DMS 273 treated with DMSO at 0.1 percent for 48 hours (cell line): ENCODE results near the gene PRSS22.
"Not testable (repeated sequence)": the region's sequence is repeated elsewhere in the genome, so short reads cannot be mapped to it uniquely, and the experiment has no call there.

Experiments
- DNase-seq: peaks from one replicate; lab custom pipeline; 2025; lab: John Stamatoyannopoulos, UW

PRSS22 gene

DNA sequence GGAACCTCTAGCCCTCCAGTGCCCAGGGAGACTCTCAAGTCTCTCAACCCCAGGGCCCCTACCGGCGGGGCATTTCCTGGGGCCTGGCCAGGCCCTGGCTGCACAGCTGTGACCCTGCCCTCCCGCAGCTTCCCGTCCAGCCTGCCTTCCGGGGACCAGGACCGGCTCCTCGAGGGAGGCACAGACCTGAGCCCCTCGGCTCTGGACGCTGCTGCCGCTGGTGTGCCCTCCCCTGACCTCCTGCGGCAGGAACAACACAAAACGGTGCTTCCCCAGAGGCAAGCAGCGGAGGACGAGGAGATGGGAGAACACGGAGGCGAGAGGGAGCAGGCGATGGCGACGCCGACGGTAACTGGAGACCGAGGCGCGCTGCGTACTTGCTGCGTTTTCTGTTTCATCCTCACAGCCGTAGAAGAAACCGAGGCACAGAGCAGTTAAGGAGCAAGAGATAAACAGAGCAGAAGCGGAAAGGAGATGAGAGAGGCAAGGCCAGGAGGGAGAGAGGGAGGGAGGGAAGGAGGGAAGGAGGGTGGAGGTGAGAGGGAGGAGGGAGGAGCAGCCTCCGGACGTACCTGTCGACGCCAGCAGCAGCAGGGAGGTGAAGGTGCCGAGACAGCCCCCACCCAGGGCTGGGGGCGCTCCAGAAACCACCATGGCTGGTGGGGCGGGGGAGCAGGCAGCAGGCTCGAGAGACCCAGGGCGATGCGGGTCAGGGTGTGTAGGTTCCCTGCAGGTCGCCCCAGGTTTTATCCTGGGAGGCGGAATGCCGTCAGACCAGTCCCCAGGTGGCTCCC lies at the start of gene PRSS22:
TSS of gene PRSS22 (minus strand) at position 720 of the 794 bp plus-strand sequence. CDS start at position 654, 66 bp downstream.
- peak; percentile 19 for DNase-seq

GRCh38 chr16:2907084-2907753 lies 49.2 kb upstream of the PRSS22 start:
- not testable (repeated sequence) for DNase-seq

DNA sequence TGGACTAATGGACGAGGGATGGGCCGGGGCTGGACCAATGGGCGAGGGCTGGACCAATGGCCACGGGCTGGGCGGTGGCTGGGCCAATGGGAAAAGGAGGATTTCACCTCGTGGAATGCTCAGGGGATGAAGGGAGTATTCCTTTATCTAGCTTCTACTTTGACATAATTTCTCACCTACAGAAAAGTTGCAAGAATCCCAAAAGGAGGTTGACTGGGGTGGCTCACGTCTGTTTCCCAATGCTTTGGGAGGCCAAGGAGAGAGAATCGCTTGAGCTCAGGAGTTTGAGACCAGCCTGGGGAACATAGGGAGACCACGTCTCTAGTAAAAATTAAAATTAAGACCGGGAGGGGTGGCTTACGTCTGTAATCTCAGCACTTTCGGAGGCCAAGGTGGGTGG lies 48.0 kb upstream of the PRSS22 start:
- DNase-seq: no peak

DNA sequence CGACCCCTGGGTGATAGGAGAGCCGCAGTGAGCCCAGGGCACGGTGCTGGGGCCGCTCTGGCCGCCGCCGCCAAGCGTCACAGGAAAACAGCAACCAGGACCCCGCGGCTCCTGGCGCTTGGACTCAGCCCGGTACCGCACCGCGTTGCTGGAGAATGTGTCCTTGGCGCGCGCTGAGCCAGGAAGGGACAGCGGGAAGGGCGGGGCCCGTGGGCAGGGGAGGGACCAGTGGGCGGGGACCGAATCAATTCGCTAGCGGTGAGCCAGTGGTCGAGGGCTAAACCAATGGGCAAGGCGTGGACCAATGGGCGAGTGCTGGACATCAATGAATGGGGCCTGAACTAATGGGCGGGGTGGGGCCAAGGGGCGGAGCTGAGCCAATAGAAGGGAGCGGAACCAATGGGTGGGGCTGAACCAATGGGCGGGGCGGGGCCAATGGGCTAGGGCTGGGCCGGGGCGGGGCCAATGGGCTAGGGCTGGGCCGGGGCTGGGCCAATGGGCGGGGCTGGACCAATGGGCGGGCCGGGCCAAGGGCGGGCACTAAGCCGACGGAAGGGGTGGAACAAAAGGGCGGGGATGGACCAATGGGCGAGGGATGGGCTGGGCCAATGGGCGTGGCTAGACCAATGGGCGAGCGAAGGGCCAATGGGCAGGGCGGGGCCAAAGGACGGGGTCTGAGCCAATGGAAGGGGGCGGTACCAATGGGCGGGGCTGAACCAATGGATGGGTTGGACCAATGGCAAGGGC lies 47.4 kb upstream of the PRSS22 start:
- peak; percentile 96 for DNase-seq

DNA sequence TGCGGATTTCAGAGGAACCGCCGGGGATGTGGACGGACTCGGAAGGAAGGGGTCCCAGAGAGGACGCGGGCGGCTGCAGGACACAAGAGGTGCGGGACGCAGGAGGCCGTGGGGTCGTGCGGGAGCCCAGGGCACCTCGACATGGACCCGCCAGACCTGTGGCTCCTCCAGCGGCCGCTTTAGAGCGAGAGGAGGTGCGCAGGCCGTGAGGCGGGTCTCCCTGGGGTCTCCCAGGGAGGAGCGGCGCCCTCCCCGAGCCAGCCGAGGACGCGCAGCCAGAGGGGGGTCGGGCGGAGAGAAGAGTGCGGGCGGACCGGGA lies 46.9 kb upstream of the PRSS22 start:
- DNase-seq: no peak

GRCh38 chr16:2904100-2904921 lies 46.3 kb upstream of the PRSS22 start:
- peak; percentile 72 for DNase-seq

DNA sequence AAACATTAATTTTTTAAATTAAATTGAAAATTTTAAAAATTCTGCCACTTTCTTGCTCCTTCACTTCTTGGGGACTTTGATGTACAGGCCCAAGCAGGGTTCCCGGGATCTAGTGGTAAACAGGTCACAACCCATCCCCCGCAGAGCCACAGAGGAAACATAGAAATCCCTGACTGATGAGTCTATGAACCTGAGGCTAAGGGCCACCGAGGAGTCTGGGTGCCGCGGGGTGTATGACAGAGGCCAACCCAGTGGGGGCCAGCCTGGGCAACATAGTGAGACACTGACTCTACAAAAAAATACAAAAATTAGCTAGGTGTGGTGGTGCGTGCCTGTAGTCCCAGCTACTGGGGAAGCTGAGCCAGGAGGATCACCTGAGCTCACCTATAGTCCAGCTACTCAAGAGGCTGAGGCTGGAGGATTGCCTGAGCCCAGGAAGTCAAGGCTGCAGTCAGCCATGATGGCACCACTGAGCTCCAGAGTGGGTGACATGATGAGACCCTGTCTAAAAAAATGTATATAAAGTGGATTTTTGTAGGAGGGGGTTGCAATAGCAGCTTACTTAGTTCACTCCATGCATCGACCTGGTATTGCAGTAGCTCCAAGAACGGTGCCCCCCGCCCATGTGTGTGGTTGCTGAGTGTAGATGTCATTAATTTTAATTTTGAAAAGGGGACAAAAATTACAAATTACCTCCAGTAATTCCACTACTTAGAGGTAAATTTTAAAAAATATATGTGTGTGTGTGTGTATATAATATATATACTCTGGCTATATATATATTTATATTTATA lies 44.6 kb upstream of the PRSS22 start:
- no peak for DNase-seq

GRCh38 chr16:2900526-2901075 lies 42.6 kb upstream of the PRSS22 start:
- no peak for DNase-seq

DNA sequence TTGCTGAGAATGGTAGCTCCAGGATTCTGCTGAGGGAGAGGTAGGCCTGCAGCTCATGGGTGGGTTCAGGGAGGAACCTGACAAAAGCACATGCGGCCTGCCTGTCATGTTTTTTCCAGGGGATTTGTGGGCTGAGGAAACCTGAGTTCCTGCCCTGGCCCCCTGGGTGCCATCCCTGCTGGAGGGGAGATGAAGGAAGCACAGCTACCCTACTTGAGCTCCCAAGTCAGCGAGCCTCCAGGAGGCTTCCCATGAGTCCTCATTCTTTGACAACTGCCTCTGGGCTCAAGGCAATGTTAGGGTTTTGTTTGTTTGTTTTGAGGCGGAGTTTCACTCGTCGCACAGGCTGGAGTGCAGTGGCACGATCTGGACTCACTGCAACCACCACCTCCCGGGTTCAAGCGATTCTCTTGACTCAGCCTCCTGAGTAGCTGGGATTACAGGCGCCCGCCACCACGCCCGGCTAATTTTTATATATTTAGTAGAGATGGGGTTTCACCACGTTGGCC lies 41.6 kb upstream of the PRSS22 start:
- no peak for DNase-seq

GRCh38 chr16:2898831-2899563 lies 41.0 kb upstream of the PRSS22 start:
- DNase-seq: no peak

DNA sequence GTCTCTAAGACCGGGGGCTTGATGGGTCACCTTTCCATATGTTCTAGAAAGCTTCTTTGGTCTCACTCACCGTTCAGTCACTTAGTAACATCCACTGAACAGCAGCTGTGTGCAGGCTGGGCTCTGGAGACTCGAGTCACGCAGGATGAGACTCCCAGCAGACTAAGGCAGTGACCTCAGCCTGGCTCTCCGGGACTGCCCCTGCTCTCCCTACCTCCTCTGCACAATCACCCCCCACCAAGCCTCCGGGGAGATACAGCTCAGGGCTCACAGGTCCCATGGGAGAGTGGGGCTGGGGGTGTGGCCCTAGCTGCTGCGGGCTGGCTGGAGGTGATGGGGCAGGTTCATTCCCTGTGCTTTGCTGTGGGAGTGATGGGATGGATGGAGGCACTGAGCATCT lies 39.1 kb upstream of the PRSS22 start:
- DNase-seq: no peak

DNA sequence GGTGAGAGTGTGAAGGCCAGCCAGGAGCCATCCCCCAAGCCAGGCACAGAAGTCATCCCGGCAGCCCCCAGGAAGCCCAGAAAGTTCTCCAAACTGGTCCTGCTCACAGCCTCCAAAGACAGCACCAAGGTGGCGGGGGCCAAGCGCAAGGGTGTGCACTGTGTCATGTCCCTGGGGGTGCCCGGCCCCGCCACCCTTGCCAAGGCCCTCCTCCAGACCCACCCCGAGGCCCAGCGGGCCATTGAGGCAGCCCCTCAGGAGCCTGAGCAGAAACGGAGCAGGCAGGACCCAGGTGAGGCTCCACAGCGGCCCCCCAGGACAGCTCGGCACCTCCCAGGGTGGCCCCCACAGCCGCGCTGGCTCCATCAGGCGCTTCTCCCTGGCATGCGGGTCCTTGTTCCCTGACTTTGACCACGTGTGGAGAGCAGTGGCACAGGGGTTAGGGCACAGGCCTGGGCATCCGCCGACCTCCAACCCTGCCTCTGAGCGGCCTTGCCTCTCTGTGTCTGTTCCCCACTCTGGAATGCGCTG lies 38.6 kb upstream of the PRSS22 start:
- no peak for DNase-seq

- DNase-seq: no peak
Measured at GRCh38 chr16:2895813-2896212, 37.8 kb upstream of the PRSS22 start.

DNA sequence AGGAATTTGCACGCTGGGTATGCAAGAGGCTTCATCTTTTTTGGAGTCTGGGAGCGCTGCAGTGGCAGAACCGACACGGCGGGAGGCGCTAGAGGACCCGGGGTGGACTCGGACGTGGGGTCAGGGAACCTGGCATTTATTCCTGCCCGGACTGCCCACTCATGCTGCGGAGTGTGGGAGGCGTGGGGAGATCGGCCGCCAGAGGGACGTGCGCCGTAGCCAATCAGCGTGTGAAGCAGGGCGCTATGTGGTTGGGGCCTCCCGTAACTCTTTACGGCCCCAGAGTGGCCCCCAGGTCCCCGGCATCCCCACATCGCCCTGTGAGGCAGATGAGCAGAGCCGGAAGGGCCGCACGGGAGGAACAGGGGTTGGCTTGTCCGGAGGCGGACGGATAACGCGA lies 36.3 kb upstream of the PRSS22 start:
- no peak for DNase-seq

DNA sequence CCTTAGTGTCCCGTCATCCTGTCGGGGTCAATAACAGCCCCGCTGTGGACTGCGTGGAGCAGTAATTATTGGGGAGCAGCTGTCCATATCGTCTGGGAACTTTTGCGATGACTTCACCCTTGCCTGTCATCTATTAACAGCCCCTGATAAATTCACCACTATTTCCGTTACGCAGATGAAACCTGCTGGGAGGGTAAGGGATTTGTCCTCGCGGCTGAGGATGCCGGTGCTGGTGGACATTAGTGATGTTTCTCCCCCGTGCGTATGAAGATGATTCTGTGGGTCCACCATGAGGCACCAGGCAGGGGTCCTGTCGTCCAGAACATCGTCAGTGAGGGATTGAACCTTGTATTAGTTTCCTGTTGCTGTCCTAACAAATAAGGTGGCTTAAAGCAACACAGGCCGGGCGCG lies 26.1 kb upstream of the PRSS22 start:
- no peak for DNase-seq

GRCh38 chr16:2883458-2883908 lies 25.5 kb upstream of the PRSS22 start:
- DNase-seq: no peak

GRCh38 chr16:2882650-2883457 lies 24.9 kb upstream of the PRSS22 start, which contains the start of gene FLYWCH2:
FLYWCH2 (plus strand) TSS chr16:2883215; CDS start chr16:2896450, 13,235 bp downstream.
- peak; percentile 98 for DNase-seq

DNA sequence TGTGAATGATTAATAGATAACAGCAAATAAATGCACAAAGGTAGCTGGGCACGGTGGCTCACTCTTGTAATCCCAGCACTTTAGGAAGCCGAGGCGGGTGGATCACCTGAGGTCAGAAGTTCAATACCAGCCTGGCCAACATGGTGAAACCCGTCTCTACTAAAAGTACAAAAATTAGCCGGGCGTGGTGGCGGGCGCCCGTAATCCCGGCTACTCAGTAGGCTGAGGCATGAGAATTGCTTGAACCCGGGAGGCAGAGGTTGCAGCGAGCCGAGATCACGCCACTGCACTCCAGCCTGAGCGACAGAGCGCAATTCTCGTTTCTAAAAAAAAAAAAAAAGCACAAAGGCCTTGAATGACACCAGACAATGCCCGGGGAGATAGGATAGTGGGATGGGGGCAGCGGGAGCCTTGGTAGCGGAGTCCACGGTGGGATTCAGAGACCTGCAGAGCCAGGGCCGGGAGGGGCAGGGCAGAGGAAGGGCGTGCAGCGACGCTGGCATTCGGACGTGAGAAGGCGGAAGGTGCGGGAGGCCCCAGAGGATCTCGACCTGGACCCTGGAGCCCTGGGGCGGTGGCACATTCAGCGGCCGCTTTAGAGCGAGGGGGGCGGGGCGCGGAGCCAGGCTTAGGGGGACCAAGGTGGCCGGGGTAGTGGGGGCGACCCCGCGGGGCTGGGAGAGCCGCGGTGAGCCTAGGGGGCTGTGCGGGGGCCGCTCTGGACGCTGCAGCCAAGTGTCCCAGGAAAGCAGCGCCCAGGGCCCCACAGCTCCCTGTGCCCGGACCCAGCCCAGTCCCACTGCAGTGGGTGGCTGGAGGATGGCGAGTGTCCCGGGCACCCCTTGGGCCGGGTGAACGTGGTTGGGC lies 24.0 kb upstream of the PRSS22 start:
- no peak for DNase-seq
